ENCODE data around the gene KYAT1. TPM values are rescaled to one million over a fixed set of nuclear protein-coding genes. Genes with fewer than 3 reads are reported as not detected.

KYAT1 gene
- polyA plus RNA-seq, 3 donors, result 18.9 to 20.7 (median 19.7) TPM

- peak in 1 of 3 donors; percentile 51 for DNase-seq (ENCODE audit: low read depth in 3 of 3, low spot score in 2 of 3)
Observed at GRCh38 chr9:128786681-128787601, 94.8 kb downstream of the KYAT1 start, which contains the start of gene TBC1D13. Gene TBC1D13, plus strand, starts transcription at chr9:128787253. Its CDS starts 101 bp downstream, at chr9:128787354.

- DNase-seq (ENCODE audit: low read depth in 3 of 3, low spot score in 2 of 3), result no peak
Observed at GRCh38 chr9:128785427-128785826, 96.3 kb downstream of the KYAT1 start.

Other genes starting within 250 kb of the KYAT1 start
- 10 to 100 TPM; 54.2 to 58.1 (median 57.6) TPM for gene DYNC2I2, start 225.1 kb downstream of the KYAT1 start, polyA plus RNA-seq (ENCODE audit: insufficient read length in 3 of 3)
- gene SET, start 192.7 kb downstream of the KYAT1 start, polyA plus RNA-seq (ENCODE audit: insufficient read length in 3 of 3), result 100 to 1,000 TPM; 701 to 773 (median 755) TPM
- gene PKN3, start 179.4 kb downstream of the KYAT1 start, polyA plus RNA-seq (ENCODE audit: insufficient read length in 3 of 3), result 10 to 100 TPM in 1 of 3 donors, 1 to 10 TPM in 2; 8.3 to 10.2 (median 9.3) TPM
- gene ZDHHC12, start 157.8 kb downstream of the KYAT1 start, polyA plus RNA-seq (ENCODE audit: insufficient read length in 3 of 3), result 10 to 100 TPM; 14.4 to 19.5 (median 17.0) TPM
- 10 to 100 TPM; 29.1 to 32.2 (median 30.4) TPM for gene ZER1, start 110.0 kb downstream of the KYAT1 start, polyA plus RNA-seq (ENCODE audit: insufficient read length in 3 of 3)
- 10 to 100 TPM; 35.8 to 37.9 (median 37.9) TPM for gene TBC1D13, start 94.7 kb downstream of the KYAT1 start, polyA plus RNA-seq (ENCODE audit: insufficient read length in 3 of 3)
- gene ENDOG, start 63.5 kb downstream of the KYAT1 start, polyA plus RNA-seq (ENCODE audit: insufficient read length in 3 of 3), result 1 to 10 TPM; 6.3 to 9.6 (median 6.7) TPM
- gene SPOUT1, start 52.2 kb downstream of the KYAT1 start, polyA plus RNA-seq (ENCODE audit: insufficient read length in 3 of 3), result 10 to 100 TPM; 26.1 to 35.1 (median 33.2) TPM
- gene LRRC8A, start 183 bp upstream of the KYAT1 start, polyA plus RNA-seq (ENCODE audit: insufficient read length in 3 of 3), result 10 to 100 TPM; 27.2 to 31.1 (median 28.2) TPM
- gene PHYHD1, start 39.0 kb upstream of the KYAT1 start, polyA plus RNA-seq (ENCODE audit: insufficient read length in 3 of 3), result 10 to 100 TPM; 52.5 to 57.0 (median 54.4) TPM
- gene DOLK, start 65.7 kb upstream of the KYAT1 start, polyA plus RNA-seq (ENCODE audit: insufficient read length in 3 of 3), result 10 to 100 TPM; 15.6 to 18.9 (median 17.0) TPM
- 10 to 100 TPM; 38.6 to 41.4 (median 40.5) TPM for gene NUP188, start 65.7 kb upstream of the KYAT1 start, polyA plus RNA-seq (ENCODE audit: insufficient read length in 3 of 3)
- gene SH3GLB2, start 146.4 kb upstream of the KYAT1 start, polyA plus RNA-seq (ENCODE audit: insufficient read length in 3 of 3), result 100 to 1,000 TPM in 2 of 3 donors, 10 to 100 TPM in 1; 94.9 to 104 (median 102) TPM
- gene MIGA2, start 154.7 kb upstream of the KYAT1 start, polyA plus RNA-seq (ENCODE audit: insufficient read length in 3 of 3), result 10 to 100 TPM; 15.4 to 16.1 (median 15.6) TPM
- 10 to 100 TPM; 20.2 to 21.7 (median 20.4) TPM for gene DOLPP1, start 199.2 kb upstream of the KYAT1 start, polyA plus RNA-seq (ENCODE audit: insufficient read length in 3 of 3)
- 10 to 100 TPM; 33.9 to 40.3 (median 39.3) TPM for gene CRAT, start 228.8 kb upstream of the KYAT1 start, polyA plus RNA-seq (ENCODE audit: insufficient read length in 3 of 3)
- gene PTPA, start 229.5 kb upstream of the KYAT1 start, polyA plus RNA-seq (ENCODE audit: insufficient read length in 3 of 3), result 100 to 1,000 TPM; 116 to 119 (median 119) TPM

All from right renal cortex interstitium (tissue), 3 donors.